NCI-H2081 (cell line): ENCODE data around the gene FIS1.
"Not testable (repeated sequence)": the region's sequence is repeated elsewhere in the genome, so short reads cannot be mapped to it uniquely, and the experiment has no call there.

Experiments used
- DNase-seq, 2 experiments: peaks; one replicate each; lab custom pipeline; 2025; lab: John Stamatoyannopoulos, UW

The FIS1 gene

DNA sequence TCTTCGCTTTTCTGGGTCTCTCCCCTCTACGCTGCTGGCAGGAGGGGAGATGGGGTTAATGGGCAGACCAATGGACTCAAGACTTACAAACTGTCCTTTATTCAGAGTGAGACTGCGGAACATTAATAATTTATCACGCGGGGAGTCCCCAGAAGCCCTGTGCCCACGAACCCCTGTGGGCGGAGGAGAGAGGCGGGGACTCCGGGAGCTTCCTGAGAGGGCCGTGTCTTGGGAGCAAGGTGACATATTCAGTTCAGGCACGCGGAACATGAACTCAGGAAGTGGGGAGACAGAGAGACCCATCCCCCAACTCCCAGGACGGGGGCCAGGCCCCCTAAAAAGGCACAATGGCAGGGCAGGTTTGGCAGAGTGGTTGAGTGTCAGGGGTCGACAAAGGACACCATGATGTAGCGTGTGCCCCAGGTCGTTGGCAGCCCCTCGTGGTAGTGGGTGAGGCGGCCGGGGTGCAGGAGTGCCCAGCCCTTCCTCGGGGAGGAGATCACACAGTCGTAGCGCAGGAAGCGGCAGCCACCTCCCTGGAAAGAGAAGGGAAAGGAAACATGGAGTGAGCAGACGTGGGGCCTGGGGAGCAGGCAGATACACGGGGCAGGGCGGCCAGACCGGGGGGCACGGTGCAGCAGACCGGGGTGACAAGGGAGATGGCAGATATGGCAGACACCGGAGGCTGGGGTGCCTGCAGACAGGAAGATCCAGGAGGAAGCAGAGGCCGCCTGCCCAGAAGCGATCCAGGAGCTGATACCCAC is 38.8 kb downstream of the FIS1 start:
- no peak for DNase-seq

DNA sequence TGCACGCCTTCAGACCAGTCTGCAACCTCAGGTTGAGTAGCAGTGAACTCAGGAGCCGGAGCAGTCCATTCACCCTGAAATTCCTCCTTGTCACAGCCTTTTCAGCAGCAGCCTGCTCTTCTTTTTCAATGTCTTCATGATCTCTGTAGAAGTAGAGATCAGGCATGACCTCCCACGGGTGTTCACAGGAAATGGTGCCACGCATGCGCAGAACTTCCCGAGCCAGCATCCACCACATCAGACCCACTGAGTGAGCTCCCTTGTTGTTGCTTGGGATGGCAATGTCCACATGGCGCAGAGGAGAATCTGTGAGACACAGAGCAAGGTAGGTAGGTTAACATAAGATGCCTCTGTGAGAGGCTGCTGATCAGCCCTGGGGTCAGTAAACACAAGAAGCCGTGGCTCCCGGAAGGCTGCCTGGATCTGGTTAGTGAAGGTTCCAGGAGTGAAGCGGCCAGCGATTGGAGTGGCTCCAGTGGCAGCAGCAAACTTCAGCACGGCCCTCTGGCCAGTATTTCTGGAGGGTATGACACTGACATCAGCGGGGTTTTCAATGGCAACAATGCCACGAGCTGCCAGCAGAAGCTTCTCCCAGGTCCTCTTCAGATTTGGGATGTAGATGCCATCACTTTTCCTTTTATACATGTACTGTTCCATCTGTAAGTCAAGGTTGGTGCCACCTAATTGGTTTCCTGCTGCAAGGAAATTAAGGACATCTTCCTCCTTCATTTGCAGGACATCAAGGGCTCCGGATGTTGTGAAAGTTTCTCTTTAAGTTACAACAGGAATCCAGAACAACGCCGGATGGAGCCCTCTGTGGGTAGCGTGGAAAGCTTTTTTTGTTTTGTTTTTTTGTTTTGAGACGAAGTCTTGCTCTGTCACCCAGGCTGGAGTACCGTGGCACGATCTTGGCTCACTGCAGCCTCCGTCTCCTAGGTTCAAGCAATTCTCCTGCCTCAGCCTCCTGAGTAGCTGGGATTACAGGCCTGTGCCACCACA is 40.8 kb downstream of the FIS1 start:
- DNase-seq: not testable (repeated sequence)

DNA sequence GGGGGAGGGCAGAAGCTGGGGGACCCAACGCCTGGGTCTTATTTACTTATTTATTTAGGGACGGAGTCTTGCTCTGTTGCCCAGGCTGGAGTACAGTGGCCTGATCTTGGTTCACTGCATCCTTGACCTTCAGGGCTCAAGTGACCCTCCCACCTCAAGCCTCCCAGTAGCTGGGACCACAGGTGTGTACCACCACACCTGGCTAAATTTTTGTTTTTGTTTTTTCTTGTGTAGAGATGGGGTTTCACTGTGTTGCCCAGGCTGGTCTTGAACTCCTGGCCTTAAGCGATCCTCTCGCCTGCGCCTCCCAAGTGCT is 42.3 kb downstream of the FIS1 start:
- no peak for DNase-seq

DNA sequence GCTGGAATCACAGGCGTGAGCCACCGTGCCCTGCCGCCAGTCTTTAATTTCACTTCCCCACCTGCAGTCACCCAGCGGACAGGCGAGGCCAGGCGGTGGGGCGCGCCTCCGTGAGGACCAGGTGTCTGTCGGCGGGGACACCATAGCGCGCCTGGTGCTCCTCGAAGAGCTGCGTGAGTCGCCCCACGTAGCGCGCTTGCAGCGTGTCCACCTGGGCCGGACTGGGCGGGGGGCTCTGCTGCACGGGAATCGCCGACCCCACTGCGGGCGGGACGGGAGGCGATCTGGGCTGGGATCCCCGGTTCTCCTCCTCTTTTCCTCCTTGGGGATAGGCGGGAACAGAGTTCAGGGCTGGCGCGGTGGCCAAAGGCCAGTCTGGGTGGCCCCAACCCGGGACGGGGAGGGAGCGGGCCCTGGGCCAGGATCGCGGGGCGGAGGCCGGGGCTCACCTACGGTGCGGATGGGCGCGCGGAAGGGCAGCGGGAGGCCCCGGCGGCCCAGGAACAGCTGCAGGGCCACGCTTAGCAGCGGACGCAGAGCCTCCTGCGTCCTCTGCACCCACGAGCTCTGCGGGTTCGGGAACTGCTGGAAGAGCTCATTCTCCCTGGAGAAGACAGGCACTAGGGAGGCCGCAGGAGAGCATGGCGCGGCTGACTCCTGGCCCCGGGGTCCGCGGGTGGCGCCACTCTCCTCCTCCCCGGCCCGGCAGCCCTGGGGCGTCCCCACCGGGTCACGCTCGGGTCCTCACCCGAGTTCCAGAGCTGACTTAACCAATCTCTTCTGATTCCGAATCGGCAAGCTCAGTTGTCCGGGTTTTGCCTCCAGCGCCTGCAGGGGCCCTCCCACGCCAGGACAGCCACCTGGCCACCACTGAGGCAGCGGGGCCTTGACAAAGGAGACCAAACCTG is 42.9 kb downstream of the FIS1 start:
- no peak for DNase-seq

DNA sequence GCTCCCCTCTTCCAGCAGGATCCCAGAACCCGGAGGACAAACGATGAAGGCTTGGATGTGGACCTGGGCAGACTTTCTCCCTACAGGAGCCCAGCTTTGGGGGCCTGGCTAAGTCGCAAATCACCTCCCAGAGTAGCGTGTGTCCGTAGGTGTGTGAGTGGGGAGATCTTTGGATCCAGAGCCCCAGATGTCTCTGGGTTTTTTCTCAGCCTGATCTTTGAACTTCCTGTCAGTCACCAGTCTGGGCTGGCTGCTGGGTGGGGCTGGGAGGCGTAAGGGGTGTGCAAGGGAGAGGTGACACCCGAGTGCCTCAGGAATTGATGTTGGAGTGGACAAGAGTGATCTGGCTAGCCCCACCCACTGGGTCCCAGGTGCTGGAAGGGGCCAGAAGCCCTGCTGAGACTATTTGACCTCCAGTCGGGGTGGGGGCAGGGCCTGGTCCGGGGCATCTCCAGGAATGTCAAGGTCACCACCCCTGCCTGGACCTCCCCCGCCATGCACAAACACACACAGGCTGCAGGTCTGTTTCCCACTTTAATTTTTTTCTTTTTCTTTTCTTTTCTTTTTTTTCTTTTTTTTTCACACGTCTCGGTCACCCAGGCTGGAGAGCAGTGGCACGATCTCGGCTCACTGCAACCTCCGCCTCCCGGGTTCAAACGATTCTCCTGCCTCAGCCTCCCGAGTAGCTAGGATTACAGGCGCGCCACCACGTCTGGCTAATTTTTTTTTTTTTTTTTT is 43.9 kb downstream of the FIS1 start, which contains the start of gene MOGAT3:
Gene MOGAT3, minus strand, starts transcription at position 175 of the 738 bp plus-strand sequence. CDS start 182 bp downstream, outside the sequence.
- DNase-seq: no peak

DNA sequence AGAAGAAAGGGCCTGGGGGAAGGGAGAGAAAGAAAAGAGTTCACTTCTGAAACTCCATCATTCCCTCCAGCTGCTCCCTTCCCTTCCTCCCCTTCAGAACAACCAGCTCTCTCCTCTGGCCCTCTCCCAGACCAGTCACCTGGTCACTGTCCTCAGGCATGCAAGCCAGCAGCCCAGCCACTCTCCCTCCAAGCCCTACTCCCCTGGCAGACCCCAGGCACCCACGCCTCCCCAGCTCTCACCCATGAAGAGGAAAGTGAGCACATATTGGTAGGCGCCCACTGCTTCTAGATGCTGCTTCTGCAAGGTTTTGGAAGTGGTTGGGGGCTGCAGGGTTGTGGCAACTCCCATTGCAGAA is 44.4 kb downstream of the FIS1 start:
- DNase-seq: no peak

DNA sequence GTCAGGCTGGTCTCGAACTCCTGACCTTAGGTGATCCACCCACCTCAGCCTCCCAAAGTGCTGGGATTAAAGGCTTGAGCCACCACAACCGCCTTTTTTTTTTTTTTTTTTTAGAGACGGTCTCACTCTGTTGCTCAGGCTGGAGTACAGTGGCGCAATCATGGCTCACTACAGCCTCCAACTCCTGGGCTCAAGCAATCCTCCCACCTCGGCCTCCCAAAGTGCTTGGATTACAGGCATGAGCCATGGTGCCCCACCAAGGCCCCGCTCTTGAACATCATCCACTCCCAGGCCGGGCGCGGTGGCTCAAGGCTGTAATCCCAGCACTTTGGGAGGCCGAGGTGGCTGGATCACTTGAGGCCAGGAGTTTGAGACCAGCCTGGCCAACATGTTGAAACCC is 45.4 kb downstream of the FIS1 start:
- DNase-seq: not testable (repeated sequence)

DNA sequence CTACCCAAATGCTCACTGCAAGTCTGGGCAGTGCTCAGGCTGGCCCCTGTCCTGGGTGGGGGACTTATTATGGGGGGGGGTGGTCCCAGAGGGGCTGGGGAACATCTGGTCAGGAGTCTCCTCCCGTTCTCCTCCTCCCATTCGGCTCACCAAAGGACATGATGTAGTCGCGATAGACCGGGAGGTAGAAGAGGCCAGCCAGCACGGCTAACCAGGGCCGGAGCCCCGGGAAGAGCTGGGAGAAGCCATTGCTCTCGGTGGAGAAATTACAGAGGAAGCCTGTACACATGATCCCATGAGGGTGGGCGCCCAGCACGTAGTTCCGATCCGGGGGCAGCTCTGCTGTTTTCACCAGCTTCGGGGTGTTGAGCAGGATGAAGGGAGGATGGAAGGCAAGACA is 46.4 kb downstream of the FIS1 start:
- no peak for DNase-seq

DNA sequence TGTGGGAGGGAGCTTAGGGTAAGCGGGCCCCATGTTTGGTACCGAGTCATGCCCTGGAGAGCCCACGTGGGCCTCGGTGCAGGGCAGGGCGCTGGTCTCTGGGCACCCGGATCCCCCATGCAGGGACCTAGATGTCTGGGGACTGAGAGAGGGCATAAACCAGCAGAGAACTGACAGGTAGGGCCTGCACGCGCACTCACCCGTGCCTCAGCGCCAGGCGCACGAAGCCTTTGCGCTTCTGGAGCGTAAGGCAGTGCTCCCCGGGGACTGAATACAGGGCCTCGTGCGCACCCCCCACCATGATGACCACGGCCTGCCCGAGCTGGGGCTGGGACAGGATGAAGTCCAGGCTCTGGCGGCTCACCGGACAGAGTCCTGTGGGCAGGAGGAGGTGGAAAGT is 46.9 kb downstream of the FIS1 start:
- DNase-seq: no peak

DNA sequence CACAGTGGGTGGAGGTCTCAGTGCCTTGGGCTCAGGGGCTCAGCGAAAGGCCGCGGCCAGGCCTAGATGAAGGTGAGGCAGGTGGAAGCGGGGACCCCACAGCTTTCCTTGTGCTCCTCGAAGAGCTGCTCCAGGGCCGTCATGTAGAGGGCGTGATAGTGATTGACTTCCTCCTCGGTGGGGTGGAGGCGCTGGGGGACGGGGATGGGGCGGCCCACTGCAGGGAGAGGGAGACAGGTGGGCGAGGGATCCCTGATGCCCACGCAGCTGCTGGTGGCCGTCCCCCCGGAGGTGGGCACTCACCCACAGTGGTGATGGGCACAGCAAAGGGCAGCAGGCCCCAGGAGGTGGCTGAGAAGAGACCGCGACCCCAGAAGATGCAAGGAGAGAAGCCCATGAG is 49.0 kb downstream of the FIS1 start:
- no peak for DNase-seq
